ENCODE results near the gene ELAVL3. TPM values are rescaled to one million over a fixed set of nuclear protein-coding genes. Genes with fewer than 3 reads are reported as not detected.

ELAVL3 gene
- total and polyA plus RNA-seq, 12 donors = 0.11 to 5.4 (median 1.2) TPM; not detected in 3

DNA sequence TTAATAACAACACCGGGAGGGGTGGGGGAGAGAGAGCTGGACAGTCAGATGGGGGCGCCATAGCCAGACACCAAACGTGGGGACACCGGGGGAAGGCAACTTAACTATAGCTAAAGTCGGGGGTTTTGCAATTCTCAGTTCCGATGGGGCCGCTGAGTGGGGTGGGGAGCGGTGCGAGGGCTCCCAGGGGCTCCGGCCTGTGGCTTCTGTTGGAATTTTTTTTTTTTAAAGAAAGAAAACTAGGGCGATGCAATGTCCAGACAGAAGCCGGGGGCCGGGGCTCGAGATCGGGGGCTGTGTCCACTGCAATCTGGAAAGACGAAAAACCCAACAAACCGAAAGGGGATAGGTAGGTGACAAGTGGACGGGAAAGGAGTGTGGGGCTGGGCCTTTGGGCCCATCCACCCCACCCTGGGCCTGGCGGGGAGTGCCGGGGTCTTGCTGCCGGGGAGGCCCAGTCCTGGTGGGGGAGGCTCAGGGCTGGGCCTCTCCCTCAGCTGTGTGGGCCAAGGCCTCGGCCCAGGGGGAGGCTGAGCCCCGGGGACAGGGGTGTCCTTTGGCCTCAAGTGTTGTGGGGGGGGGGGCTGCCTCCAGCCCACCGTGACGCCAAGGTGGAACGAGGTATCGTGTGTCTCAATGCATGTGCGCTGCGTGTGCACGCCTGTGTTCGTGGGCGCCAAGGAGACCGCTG lies 28.1 kb downstream of the ELAVL3 start:
- TF ChIP-seq POLR2A (IDR thresholded peaks at IDR 0.05) = no peak
- TF ChIP-seq, protein P1, sequence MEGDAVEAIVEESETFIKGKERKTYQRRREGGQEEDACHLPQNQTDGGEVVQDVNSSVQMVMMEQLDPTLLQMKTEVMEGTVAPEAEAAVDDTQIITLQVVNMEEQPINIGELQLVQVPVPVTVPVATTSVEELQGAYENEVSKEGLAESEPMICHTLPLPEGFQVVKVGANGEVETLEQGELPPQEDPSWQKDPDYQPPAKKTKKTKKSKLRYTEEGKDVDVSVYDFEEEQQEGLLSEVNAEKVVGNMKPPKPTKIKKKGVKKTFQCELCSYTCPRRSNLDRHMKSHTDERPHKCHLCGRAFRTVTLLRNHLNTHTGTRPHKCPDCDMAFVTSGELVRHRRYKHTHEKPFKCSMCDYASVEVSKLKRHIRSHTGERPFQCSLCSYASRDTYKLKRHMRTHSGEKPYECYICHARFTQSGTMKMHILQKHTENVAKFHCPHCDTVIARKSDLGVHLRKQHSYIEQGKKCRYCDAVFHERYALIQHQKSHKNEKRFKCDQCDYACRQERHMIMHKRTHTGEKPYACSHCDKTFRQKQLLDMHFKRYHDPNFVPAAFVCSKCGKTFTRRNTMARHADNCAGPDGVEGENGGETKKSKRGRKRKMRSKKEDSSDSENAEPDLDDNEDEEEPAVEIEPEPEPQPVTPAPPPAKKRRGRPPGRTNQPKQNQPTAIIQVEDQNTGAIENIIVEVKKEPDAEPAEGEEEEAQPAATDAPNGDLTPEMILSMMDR (IDR thresholded peaks at IDR 0.05) = no peak
- Histone ChIP-seq H3K9me3 (replicated peaks in 1 of 3) (no peaks in the 10 kb centered on the region), H3K4me3 (no peak overlapping the region), H3K36me3 (replicated peaks in 1 of 2) (peaks cover 0 to 29% of the 10 kb centered on the region in 2 donors), H3K27ac (no peak overlapping the region), H3K4me1 (replicated peaks in 1 of 2) (peaks cover 0 to 5% of the 10 kb centered on the region in 2 donors), H3K27me3 (no peaks in the 10 kb centered on the region)
- 75 to 83% (median 80%) methylated on average over 29 to 33 of the region's 33 CpGs for WGBS, 4 donors
- no peak for DNase-seq
- intact Hi-C loops (cut with DNase I) = no loop called here

DNA sequence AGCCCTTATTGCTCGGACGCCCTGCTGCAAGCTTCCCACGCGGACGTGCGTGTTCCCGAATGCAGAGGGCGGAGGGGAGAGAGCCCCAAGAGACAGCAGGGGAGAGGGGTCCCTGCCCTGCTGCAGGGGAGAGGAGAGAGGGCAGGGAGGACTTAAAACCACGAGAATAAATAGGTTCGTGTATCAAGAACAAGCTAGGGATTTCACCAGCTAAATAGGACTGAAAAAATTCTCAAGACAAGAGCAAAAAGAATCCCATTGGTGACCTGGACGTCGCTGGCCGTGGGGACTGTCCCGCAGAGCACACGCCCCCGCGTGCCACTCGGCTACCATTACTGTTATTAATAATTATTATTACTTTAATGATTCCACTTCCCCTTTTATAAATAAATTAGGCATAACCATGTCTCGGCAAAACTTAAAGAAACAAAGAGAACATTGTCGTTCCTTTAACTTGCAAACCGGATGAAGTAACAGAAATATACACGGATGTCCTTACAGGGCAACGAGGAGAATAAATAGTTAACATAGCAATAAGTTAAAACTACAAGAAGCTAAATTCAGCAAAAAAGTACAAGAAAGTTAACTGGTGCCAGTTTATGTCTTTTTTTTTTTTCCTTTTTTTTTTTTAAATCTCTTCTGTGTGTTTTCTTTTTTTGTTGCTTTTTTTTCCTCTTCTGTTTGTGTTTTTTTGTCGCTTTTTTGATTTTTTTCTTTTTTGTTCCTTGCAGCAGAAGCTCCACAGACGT lies 28.8 kb downstream of the ELAVL3 start:
- no peaks in the 10 kb centered on the region for H3K27me3 ChIP-seq
- H3K4me1 ChIP-seq (replicated peaks in 1 of 2) = peaks cover 0 to 5% of the 10 kb centered on the region in 2 donors
- DNase-seq = no peak
- no peak overlapping the region for H3K4me3 ChIP-seq
- H3K36me3 ChIP-seq (replicated peaks in 1 of 2) = peaks cover 0 to 36% of the 10 kb centered on the region in 2 donors
- TF ChIP-seq, protein P1 (IDR thresholded peaks at IDR 0.05) = no peak
- no peak for TF ChIP-seq POLR2A (IDR thresholded peaks at IDR 0.05)
- H3K9me3 ChIP-seq (replicated peaks in 1 of 3) = no peaks in the 10 kb centered on the region
- intact Hi-C loops (cut with DNase I) = no loop called here
- no peak overlapping the region for H3K27ac ChIP-seq
- WGBS, 4 donors = 52 to 56% (median 55%) methylated on average over 20 to 25 of the region's 25 CpGs

DNA sequence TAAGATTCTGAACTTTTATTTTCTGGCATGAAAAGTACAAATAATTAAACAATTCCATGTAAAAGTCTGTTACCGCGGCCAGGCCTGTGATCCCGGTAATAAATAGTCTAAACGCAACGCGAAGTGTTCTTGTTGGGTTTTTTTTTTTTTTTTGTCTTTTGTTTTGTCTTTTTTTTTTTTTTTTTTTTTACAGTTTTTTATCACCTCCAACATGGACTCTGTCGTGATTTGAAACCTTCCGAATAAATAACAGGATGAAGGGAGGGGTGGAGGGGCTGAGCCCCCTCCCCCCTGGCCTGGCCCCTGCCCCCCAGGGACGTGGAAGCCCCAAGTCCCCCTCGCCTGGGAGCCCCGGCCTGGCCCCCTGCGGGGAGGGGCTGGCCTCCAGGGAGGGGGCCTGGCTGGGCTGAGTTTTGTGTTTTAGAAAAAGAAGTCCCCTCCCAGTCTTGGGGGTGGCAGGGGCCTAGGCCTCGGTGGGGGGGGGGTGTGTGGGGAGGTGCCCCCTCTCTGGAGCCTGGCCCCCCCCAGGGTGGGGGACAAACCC lies 29.4 kb downstream of the ELAVL3 start:
- TF ChIP-seq POLR2A (IDR thresholded peaks at IDR 0.05) = no peak
- TF ChIP-seq, protein P1 (IDR thresholded peaks at IDR 0.05) = no peak
- no peak overlapping the region for H3K4me3 ChIP-seq
- WGBS, 4 donors = 47 to 59% (median 51%) methylated on average over 9 to 13 of the region's 13 CpGs
- H3K9me3 ChIP-seq (replicated peaks in 1 of 3) = no peaks in the 10 kb centered on the region
- H3K36me3 ChIP-seq (replicated peaks in 1 of 2) = peaks cover 0 to 40% of the 10 kb centered on the region in 2 donors
- H3K27ac ChIP-seq = no peak overlapping the region
- H3K27me3 ChIP-seq = no peaks in the 10 kb centered on the region
- H3K4me1 ChIP-seq (replicated peaks in 1 of 2) = peaks cover 0 to 5% of the 10 kb centered on the region in 2 donors
- DNase-seq = no peak
- intact Hi-C loops (cut with DNase I) = no loop called here

DNA sequence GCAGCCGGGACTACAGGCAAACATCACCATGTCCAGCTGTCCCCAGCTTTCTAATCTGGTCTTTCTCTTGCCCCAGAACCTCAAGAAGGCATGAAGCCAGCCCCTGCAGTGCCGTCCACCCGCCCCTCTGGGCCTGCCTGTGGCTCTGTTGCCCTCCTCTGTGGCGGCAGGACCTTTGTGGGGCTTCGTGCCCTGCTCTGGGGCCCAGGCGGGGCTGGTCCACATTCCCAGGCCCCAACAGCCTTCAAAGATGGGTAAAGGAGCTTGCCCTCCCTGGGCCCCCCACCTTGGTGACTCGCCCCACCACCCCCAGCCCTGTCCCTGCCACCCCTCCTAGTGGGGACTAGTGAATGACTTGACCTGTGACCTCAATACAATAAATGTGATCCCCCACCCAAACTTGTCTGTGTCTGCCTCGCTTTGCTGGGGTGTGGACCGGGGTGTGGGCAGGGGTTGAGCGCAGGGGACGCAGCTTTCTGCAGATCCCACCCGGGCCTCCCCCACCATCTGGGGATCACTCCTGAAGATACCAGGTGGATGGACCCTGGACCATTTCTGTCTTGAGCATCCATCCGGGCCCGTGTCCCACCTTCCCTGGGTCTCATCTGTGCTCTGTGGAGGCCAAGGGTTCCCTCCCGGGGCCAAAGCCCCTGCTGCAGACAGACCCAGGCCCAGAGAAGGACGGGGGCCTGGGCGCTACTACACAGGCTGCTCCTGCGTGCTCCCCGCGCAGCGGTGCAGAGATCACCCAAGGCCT lies 30.1 kb downstream of the ELAVL3 start:
- Histone ChIP-seq H3K4me1 (replicated peaks in 1 of 2) (peaks cover 0 to 5% of the 10 kb centered on the region in 2 donors), H3K27me3 (no peaks in the 10 kb centered on the region), H3K36me3 (replicated peaks in 1 of 2) (peaks cover 0 to 43% of the 10 kb centered on the region in 2 donors), H3K27ac (no peak overlapping the region), H3K9me3 (replicated peaks in 1 of 3) (no peaks in the 10 kb centered on the region), H3K4me3 (no peak overlapping the region)
- 89 to 93% (median 91%) methylated on average over 10 to 21 of the region's 21 CpGs for WGBS, 4 donors
- TF ChIP-seq POLR2A (IDR thresholded peaks at IDR 0.05) = no peak
- TF ChIP-seq, protein P1 (IDR thresholded peaks at IDR 0.05) = no peak
- DNase-seq = no peak
- intact Hi-C loops (cut with DNase I) = no loop called here

Data from adrenal gland (tissue), 12 donors.